Natural killer cell (primary cell): Measurements from ENCODE around the gene PANX2. TPM values are rescaled to one million over a fixed set of nuclear protein-coding genes. Genes with fewer than 3 reads are reported as not detected.
"Not testable (repeated sequence)": the region's sequence is repeated elsewhere in the genome, so short reads cannot be mapped to it uniquely, and the experiment has no call there.

Experiments used
- ATAC-seq, 3 donors: fragments of 150-1000 bp in 2 of 3; fragments of 200-7000 bp in 1 of 3; cut with Tn5 transposase; 1 replicate in 1 of 3; 2 replicates in 2 of 3; pipeline ENCODE4 v1.10.0; 2021; ENCODE audit warnings: mild to moderate bottlenecking in 2 of 3, moderate library complexity in 2 of 3
- DNase-seq, 2 donors: peaks; one replicate each; pipeline versions ENCODE4 v3.0.0 to v3.0.0-alpha.2; 2013 to 2021; ENCODE audit warnings: mixed read lengths in 1 of 2
- H3K27ac ChIP-seq: one replicate; pipeline ENCODE4 v1.5.1; 2013; ENCODE audit warnings: mild to moderate bottlenecking, low read length
- H3K27me3 ChIP-seq: one replicate; pipeline ENCODE4 v1.6.1; 2013; ENCODE audit warnings: low read length; ENCODE audit not compliant: control insufficient read depth, insufficient read depth
- H3K36me3 ChIP-seq: one replicate; pipeline ENCODE4 v1.6.1; 2013; ENCODE audit warnings: low read length; ENCODE audit not compliant: control insufficient read depth, insufficient read depth
- H3K4me1 ChIP-seq: one replicate; pipeline ENCODE4 v1.6.1; 2013; ENCODE audit warnings: low read length; ENCODE audit not compliant: control insufficient read depth, insufficient read depth
- H3K4me3 ChIP-seq: one replicate; pipeline ENCODE4 v1.5.1; 2013; ENCODE audit warnings: low read length
- H3K9me3 ChIP-seq: one replicate; pipeline ENCODE4 v1.6.1; 2013; ENCODE audit warnings: low read length; ENCODE audit not compliant: control insufficient read depth, insufficient read depth
- H3K27ac Mint-ChIP-seq, 2 donors: one replicate each; pipeline ENCODE4 v1.8.0; 2022; ENCODE audit warnings: mild to moderate bottlenecking in 2 of 2, mixed read lengths in 2 of 2, moderate library complexity in 1 of 2
- H3K27me3 Mint-ChIP-seq, 2 donors: one replicate each; pipeline ENCODE4 v1.8.0; 2022; ENCODE audit warnings: low read depth in 2 of 2, mixed read lengths in 2 of 2
- H3K36me3 Mint-ChIP-seq: one replicate; pipeline ENCODE4 v1.8.0; 2022; ENCODE audit warnings: mixed read lengths
- H3K4me1 Mint-ChIP-seq, 2 donors: one replicate each; pipeline ENCODE4 v1.8.0; 2022; ENCODE audit warnings: mixed read lengths in 2 of 2
- H3K4me3 Mint-ChIP-seq: one replicate; pipeline ENCODE4 v1.8.0; 2022; ENCODE audit warnings: mild to moderate bottlenecking, moderate library complexity, mixed read lengths
- H3K9me3 Mint-ChIP-seq, 2 donors: one replicate each; pipeline ENCODE4 v1.8.0; 2022; ENCODE audit warnings: mixed read lengths in 2 of 2
- WGBS: methylation state at CpG from one replicate; pipeline ENCODE4 v1.1.7; 2013; ENCODE audit warnings: missing lambda C conversion rate; ENCODE audit not compliant: insufficient coverage; 5-methylcytosine and 5-hydroxymethylcytosine counted together
- intact Hi-C: fragments of 100-400 bp; cut with micrococcal nuclease; formaldehyde crosslinking; loops from one replicate; pipeline ENCODE4 v1.14.2; 2022
- total RNA-seq, 4 donors: library from RNA; stranded (reverse); fragments of 120-200 nt in 1 of 4; gene quantifications; one replicate each; pipeline versions ENCODE4 v1.2.3 to v1.2.4, GENCODE V29; 2013 to 2022
- TF ChIP-seq, protein P1 (sequence below): fragments of 200-600 bp; IDR thresholded peaks from one replicate; pipeline ENCODE4 v1.8.0; 2022; ENCODE audit warnings: antibody characterized with exemption

PANX2 gene
- total RNA-seq, 3 donors from 2014 or later (not counting 1 experiment from before 2014, with no cell fraction given), result 0.16 to 3.4 (median 0.27) TPM

DNA sequence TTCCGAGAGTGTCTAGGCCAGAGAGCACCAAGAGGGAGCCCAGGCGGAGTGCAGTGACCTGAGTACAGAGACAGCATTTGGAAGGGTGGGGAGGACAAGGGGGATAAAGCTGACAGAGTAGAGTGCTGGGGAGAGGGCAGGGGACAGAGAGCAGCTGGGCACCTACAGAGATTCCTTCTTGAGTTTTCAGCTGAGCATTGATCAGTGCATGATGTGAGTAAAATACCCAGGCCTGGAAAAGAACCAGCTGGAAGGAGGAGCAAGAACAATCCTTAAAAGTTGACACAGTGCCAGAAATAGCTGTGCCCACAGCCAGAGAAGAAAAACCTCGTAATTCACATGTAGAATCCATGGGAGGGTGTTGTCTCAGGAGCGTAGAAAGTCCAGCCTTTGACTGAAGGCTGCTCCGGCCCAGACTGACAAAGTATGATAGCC, 33.9 kb upstream of the PANX2 start:
- WGBS, result 88% methylated on average over 5 of the region's 5 CpGs
- no peak overlapping the region for H3K4me3 Mint-ChIP-seq
- H3K9me3 ChIP-seq, result peaks cover 2% of the 10 kb centered on the region
- H3K27me3 ChIP-seq, result no peaks in the 10 kb centered on the region
- H3K36me3 Mint-ChIP-seq, result no peaks in the 10 kb centered on the region
- TF ChIP-seq, protein P1, sequence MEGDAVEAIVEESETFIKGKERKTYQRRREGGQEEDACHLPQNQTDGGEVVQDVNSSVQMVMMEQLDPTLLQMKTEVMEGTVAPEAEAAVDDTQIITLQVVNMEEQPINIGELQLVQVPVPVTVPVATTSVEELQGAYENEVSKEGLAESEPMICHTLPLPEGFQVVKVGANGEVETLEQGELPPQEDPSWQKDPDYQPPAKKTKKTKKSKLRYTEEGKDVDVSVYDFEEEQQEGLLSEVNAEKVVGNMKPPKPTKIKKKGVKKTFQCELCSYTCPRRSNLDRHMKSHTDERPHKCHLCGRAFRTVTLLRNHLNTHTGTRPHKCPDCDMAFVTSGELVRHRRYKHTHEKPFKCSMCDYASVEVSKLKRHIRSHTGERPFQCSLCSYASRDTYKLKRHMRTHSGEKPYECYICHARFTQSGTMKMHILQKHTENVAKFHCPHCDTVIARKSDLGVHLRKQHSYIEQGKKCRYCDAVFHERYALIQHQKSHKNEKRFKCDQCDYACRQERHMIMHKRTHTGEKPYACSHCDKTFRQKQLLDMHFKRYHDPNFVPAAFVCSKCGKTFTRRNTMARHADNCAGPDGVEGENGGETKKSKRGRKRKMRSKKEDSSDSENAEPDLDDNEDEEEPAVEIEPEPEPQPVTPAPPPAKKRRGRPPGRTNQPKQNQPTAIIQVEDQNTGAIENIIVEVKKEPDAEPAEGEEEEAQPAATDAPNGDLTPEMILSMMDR, result no peak
- H3K4me3 ChIP-seq, result no peak overlapping the region
- H3K4me1 Mint-ChIP-seq, result no peaks in the 10 kb centered on the region
- H3K27me3 Mint-ChIP-seq, result no peaks in the 10 kb centered on the region
- no peaks in the 10 kb centered on the region for H3K4me1 ChIP-seq
- DNase-seq (no peak), ATAC-seq (no peak)
- intact Hi-C loops, result no loop called here
- no peaks in the 10 kb centered on the region for H3K9me3 Mint-ChIP-seq
- H3K36me3 ChIP-seq, result no peaks in the 10 kb centered on the region
- no peak overlapping the region for H3K27ac ChIP-seq
- H3K27ac Mint-ChIP-seq, result no peak overlapping the region

DNA sequence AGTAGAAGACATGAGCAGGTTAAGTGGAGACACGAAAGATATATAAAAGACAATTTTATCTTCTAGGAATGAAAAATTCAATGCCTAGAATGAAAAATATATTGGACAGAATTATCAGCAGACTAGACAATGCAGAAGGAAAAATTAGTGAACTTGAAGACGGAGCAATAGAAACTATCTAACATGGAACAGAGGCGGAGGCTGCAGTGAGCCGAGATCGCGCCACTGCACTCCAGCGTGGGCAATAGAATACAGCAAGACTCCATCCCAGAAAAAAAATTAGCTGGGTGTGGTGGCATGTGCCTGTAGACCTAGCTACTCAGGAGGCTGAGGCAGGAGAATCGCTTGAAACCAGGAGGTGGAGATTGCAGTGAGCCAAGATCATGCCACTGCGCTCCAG, 33.3 kb upstream of the PANX2 start:
- H3K4me3 ChIP-seq, H3K4me1 ChIP-seq, H3K9me3 ChIP-seq, H3K27ac ChIP-seq, H3K4me3 Mint-ChIP-seq, DNase-seq, H3K27me3 ChIP-seq, H3K36me3 ChIP-seq, H3K9me3 Mint-ChIP-seq, H3K36me3 Mint-ChIP-seq, H3K27me3 Mint-ChIP-seq, H3K27ac Mint-ChIP-seq, intact Hi-C loops, H3K4me1 Mint-ChIP-seq, ATAC-seq: not testable (repeated sequence)
- 100% methylated on average over 7 of the region's 9 CpGs for WGBS

DNA sequence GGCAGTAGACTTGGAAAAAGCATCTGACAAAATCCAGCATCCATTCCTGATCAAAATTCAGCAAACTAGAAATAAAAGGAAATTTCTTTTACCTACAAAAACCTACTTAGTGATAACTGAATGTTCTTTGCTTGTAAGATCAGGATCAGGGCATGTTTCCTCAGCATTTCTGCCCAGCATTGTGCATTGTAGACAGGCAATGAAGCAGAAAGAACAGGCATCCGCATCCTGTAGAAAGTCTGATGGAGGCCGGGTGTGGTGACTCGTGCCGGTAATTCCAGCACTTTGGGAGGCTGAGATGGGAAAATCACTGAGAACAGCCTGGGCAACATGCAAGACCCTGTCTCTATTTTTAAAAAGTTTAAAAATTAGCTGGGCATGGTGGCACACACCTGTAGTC, 32.5 kb upstream of the PANX2 start:
- Histone ChIP-seq H3K9me3 (no peaks in the 10 kb centered on the region), H3K4me1 (no peaks in the 10 kb centered on the region), H3K27ac (no peak overlapping the region), H3K27me3 (no peaks in the 10 kb centered on the region), H3K4me3 (no peak overlapping the region), H3K36me3 (no peaks in the 10 kb centered on the region)
- ATAC-seq (no peak), DNase-seq (no peak)
- Mint-ChIP-seq H3K27me3 (peaks cover 0 to 7% of the 10 kb centered on the region in 2 donors), H3K36me3 (no peaks in the 10 kb centered on the region), H3K27ac (no peak overlapping the region), H3K4me1 (no peaks in the 10 kb centered on the region), H3K9me3 (no peaks in the 10 kb centered on the region), H3K4me3 (no peak overlapping the region)
- intact Hi-C loops, result no loop called here
- TF ChIP-seq, protein P1, result no peak
- 94% methylated on average over 4 of the region's 4 CpGs for WGBS

DNA sequence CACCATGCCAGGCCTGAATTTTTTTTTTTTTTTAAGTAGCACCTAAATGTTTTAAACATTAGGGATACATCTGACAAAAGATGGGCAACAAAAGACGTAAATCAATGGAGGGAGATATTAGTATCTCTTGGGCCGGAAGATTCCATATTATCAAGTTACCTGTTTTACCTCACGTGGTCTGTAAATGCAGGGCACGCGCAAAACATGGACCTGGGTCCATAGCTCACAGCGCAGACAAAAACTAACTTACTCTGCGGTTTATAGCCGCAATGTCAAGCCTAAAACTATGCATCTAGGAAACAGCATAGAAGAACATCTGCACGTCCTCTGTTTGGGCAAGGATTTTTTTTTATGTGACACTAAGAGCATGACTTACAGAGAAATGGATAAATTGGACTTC, 31.5 kb upstream of the PANX2 start:
- intact Hi-C loops, result no loop called here
- Histone ChIP-seq H3K9me3 (no peaks in the 10 kb centered on the region), H3K27ac (no peak overlapping the region), H3K4me1 (no peaks in the 10 kb centered on the region), H3K4me3 (no peak overlapping the region), H3K36me3 (no peaks in the 10 kb centered on the region), H3K27me3 (no peaks in the 10 kb centered on the region)
- H3K4me1 Mint-ChIP-seq, result no peaks in the 10 kb centered on the region
- no peak overlapping the region for H3K4me3 Mint-ChIP-seq
- H3K27ac Mint-ChIP-seq, result no peak overlapping the region
- H3K36me3 Mint-ChIP-seq, result no peaks in the 10 kb centered on the region
- H3K9me3 Mint-ChIP-seq, result no peaks in the 10 kb centered on the region
- TF ChIP-seq, protein P1, result no peak
- ATAC-seq (no peak), DNase-seq (no peak)
- H3K27me3 Mint-ChIP-seq, result peaks cover 0 to 8% of the 10 kb centered on the region in 2 donors
- WGBS, result 86% methylated on average over 9 of the region's 9 CpGs
